ENCODE results near the gene SRSF5.

DNA sequence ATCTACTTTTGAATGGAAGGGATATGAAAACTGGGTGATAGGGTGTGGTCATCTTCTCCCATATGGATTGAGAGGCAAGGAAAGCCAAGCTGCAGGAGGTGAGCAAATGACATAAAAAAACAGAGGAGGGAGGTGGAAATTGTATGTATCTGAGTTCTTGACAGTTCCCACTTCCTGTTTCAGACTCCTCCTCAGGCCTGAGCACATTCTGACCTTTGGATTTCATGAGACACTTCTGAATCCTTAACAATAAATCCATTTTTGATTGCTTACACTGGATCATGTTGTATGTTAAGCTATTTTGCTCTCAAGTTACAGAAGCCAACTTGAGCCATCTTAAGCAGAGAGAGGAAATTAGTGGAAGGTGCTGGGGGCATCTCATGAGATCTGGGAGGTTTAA, 11.6 kb upstream of the SRSF5 start:
- TF ChIP-seq CTCF (IDR thresholded peaks at IDR 0.05 in 4 of 5, conservative IDR thresholded peaks at IDR 0.05 in 1 of 5) (no peak), POLR2A (IDR thresholded peaks at IDR 0.05) (no peak)

Measured in gastrocnemius medialis (tissue), 4 donors.